ENCODE measurements around the gene PDIK1L. TPM values are rescaled to one million over a fixed set of nuclear protein-coding genes. Genes with fewer than 3 reads are reported as not detected.

PDIK1L gene
- total and polyA plus RNA-seq, 9 of the 15 experiments (the other 6 are each of a cell fraction or from before 2014, with no cell fraction given): 12.8 to 30.2 (median 21.5) TPM

GRCh38 chr1:26126321-26127084 lies 14.9 kb downstream of the PDIK1L start (continued):
- peak; percentile 89 for TF ChIP-seq ZNF592 (IDR thresholded peaks at IDR 0.05)
- no peak for TF ChIP-seq MCM5 (IDR thresholded peaks at IDR 0.05; ENCODE audit: low read depth)
- TF ChIP-seq PRMT5 (CRISPR knock-in tag; IDR thresholded peaks at IDR 0.05): no peak
- TF ChIP-seq BRD4 (IDR thresholded peaks at IDR 0.05): no peak; the same call in 1 of the 2 replicates
- TF ChIP-seq, protein P1, sequence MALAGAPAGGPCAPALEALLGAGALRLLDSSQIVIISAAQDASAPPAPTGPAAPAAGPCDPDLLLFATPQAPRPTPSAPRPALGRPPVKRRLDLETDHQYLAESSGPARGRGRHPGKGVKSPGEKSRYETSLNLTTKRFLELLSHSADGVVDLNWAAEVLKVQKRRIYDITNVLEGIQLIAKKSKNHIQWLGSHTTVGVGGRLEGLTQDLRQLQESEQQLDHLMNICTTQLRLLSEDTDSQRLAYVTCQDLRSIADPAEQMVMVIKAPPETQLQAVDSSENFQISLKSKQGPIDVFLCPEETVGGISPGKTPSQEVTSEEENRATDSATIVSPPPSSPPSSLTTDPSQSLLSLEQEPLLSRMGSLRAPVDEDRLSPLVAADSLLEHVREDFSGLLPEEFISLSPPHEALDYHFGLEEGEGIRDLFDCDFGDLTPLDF (CRISPR knock-in tag; IDR thresholded peaks at IDR 0.05): no peak; the same call in 1 of the 2 replicates
- TF ChIP-seq ZNF239 (CRISPR knock-in tag; IDR thresholded peaks at IDR 0.05): no peak
- TF ChIP-seq COPS2 (conservative IDR thresholded peaks at IDR 0.05): no peak
- TF ChIP-seq, protein P2, sequence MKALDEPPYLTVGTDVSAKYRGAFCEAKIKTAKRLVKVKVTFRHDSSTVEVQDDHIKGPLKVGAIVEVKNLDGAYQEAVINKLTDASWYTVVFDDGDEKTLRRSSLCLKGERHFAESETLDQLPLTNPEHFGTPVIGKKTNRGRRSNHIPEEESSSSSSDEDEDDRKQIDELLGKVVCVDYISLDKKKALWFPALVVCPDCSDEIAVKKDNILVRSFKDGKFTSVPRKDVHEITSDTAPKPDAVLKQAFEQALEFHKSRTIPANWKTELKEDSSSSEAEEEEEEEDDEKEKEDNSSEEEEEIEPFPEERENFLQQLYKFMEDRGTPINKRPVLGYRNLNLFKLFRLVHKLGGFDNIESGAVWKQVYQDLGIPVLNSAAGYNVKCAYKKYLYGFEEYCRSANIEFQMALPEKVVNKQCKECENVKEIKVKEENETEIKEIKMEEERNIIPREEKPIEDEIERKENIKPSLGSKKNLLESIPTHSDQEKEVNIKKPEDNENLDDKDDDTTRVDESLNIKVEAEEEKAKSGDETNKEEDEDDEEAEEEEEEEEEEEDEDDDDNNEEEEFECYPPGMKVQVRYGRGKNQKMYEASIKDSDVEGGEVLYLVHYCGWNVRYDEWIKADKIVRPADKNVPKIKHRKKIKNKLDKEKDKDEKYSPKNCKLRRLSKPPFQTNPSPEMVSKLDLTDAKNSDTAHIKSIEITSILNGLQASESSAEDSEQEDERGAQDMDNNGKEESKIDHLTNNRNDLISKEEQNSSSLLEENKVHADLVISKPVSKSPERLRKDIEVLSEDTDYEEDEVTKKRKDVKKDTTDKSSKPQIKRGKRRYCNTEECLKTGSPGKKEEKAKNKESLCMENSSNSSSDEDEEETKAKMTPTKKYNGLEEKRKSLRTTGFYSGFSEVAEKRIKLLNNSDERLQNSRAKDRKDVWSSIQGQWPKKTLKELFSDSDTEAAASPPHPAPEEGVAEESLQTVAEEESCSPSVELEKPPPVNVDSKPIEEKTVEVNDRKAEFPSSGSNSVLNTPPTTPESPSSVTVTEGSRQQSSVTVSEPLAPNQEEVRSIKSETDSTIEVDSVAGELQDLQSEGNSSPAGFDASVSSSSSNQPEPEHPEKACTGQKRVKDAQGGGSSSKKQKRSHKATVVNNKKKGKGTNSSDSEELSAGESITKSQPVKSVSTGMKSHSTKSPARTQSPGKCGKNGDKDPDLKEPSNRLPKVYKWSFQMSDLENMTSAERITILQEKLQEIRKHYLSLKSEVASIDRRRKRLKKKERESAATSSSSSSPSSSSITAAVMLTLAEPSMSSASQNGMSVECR (CRISPR knock-in tag; IDR thresholded peaks at IDR 0.05): no peak; the same call in 1 of the 2 replicates
- no peak for TF ChIP-seq GABPB2 (CRISPR knock-in tag; conservative IDR thresholded peaks at IDR 0.05)
- peak; percentile 84 for TF ChIP-seq CREB3L1 (IDR thresholded peaks at IDR 0.05; ENCODE audit: borderline replicate concordance, low read depth)
- no peak for TF ChIP-seq ZNF121 (CRISPR knock-in tag; conservative IDR thresholded peaks at IDR 0.05)
- no peak for TF ChIP-seq BRF2 (IDR thresholded peaks at IDR 0.05; ENCODE audit: borderline replicate concordance, insufficient read depth, insufficient read length)
- TF ChIP-seq PTRF (tag; IDR thresholded peaks at IDR 0.05): no peak
- TF ChIP-seq PTBP1 (IDR thresholded peaks at IDR 0.05; ENCODE audit: low read depth, low read length): no peak
